ENCODE results near the gene RNU5D-1.
"Not testable (repeated sequence)": the region's sequence is repeated elsewhere in the genome, so short reads cannot be mapped to it uniquely, and the experiment has no call there.

The RNU5D-1 gene

GRCh38 chr1:44719318-44719717 lies 11.7 kb downstream of the RNU5D-1 start:
- H3K36me3 Mint-ChIP-seq (ENCODE audit: low read depth) = peaks cover 1% of the 10 kb centered on the region
- peak overlapping the region; percentile 14 for H3K27ac Mint-ChIP-seq
- no peak overlapping the region for H3K4me3 Mint-ChIP-seq
- H3K27me3 Mint-ChIP-seq (ENCODE audit: low read depth) = no peaks in the 10 kb centered on the region
- H3K4me1 Mint-ChIP-seq (ENCODE audit: low read depth) = peaks cover 65% of the 10 kb centered on the region
- no peaks in the 10 kb centered on the region for H3K9me3 Mint-ChIP-seq

DNA sequence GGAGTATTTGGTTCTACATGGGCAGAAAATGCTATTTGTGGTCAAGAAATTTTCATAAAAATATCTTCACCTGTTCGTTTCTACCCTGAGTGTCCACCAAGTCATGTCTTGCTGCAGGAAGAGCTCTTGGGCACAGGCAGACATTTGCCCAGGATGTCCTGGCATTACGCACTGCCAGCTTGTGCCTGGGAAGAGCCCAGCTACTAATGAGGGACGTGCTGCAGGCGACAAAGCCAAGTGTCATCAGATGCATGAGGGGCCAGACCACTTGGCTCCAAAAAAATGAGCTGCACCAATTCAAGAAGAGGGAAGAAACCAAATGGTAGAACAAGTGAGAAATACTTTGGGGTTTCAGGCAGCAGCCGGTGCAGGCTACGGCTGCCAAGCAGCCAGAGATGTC lies 12.9 kb downstream of the RNU5D-1 start:
- H3K4me3 Mint-ChIP-seq = no peak overlapping the region
- H3K4me1 Mint-ChIP-seq (ENCODE audit: low read depth) = peaks cover 56% of the 10 kb centered on the region
- no peaks in the 10 kb centered on the region for H3K9me3 Mint-ChIP-seq
- no peak overlapping the region for H3K27ac Mint-ChIP-seq
- peaks cover 1% of the 10 kb centered on the region for H3K36me3 Mint-ChIP-seq (ENCODE audit: low read depth)
- no peaks in the 10 kb centered on the region for H3K27me3 Mint-ChIP-seq (ENCODE audit: low read depth)

- H3K27me3 Mint-ChIP-seq (ENCODE audit: low read depth) = no peaks in the 10 kb centered on the region
- no peak overlapping the region for H3K4me3 Mint-ChIP-seq
- no peaks in the 10 kb centered on the region for H3K9me3 Mint-ChIP-seq
- peaks cover 54% of the 10 kb centered on the region for H3K4me1 Mint-ChIP-seq (ENCODE audit: low read depth)
- no peaks in the 10 kb centered on the region for H3K36me3 Mint-ChIP-seq (ENCODE audit: low read depth)
- no peak overlapping the region for H3K27ac Mint-ChIP-seq
Measured at GRCh38 chr1:44717653-44718052, 13.3 kb downstream of the RNU5D-1 start.

DNA sequence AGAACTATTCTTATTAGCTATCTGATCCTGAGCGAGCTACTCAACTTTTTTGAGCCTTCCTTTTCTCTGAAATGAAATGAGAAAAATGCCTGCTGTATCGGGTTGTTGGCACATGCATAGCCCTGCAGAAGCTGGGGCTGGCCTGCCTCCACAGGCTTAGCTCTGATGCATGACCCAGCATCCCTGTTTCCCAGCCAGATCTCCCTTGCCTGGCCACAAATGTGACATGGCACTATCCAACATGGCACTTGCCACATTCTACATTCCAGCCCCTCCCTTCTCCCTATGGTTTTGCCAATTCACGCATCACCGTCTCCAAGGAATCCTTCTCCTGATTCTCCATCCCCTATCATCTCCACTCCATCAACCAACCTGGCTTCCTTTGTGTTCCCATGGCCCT lies 13.8 kb downstream of the RNU5D-1 start:
- Mint-ChIP-seq H3K36me3 (ENCODE audit: low read depth) (no peaks in the 10 kb centered on the region), H3K27ac (no peak overlapping the region), H3K4me3 (no peak overlapping the region), H3K27me3 (ENCODE audit: low read depth) (no peaks in the 10 kb centered on the region), H3K9me3 (no peaks in the 10 kb centered on the region), H3K4me1 (ENCODE audit: low read depth) (peaks cover 54% of the 10 kb centered on the region)

DNA sequence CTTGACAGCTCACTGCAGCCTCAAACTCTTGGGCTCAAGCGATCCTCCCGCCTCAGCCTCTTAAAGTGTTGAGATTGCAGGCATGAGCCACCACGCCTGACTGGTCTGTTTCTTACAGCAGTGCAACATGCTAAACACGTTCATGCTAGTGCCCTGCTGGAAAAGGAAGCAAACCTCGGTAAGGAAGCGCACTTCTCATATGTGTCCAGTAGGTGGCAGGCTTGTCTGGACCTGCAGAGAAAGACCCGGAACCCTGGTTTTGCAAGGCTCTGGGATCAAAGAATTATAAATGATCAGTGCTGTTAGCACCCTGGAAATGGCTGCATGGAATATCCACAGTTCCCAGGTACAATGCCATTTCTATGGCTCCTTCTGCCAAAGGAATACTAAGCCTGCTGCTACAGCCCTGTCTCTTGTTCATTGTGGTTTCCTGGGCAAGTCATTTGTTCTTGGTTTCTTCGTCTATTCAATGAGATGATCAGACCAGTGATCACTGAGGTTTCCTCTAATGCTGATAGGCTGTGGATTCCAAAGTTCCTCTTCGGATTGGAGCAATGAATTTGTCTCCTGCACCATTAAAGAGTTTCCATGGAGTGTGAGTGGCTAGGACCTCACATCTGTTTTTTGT lies 15.9 kb downstream of the RNU5D-1 start:
- Mint-ChIP-seq H3K9me3 (no peaks in the 10 kb centered on the region), H3K36me3 (ENCODE audit: low read depth) (no peaks in the 10 kb centered on the region), H3K4me1 (ENCODE audit: low read depth) (peaks cover 37% of the 10 kb centered on the region)

DNA sequence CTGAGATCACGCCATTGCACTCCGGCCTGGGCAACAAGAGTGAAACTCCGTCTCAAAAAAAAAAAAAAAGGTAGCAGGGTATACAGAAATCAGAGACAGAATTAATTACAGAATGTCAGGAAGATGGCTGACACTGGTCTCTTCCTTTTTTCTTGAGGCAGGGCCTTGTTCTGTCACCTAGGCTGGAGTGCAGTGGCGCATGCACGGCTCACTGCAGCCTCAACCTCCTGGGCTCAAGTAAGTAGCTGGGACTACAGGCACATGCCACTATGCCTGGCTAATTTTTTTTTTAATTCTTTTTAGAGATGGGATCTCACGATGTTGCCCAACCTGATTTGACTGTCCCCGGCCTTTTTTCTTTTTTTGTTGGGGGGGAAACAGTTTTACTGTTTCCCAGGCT lies 16.4 kb downstream of the RNU5D-1 start:
- Mint-ChIP-seq H3K9me3 (no peaks in the 10 kb centered on the region), H3K4me1 (ENCODE audit: low read depth) (peaks cover 35% of the 10 kb centered on the region), H3K27ac (peak overlapping the region; percentile 62), H3K27me3 (ENCODE audit: low read depth) (peaks cover 8% of the 10 kb centered on the region), H3K4me3 (no peak overlapping the region), H3K36me3 (ENCODE audit: low read depth) (no peaks in the 10 kb centered on the region)

More for the DNA sequence above, 15.9 kb downstream of the RNU5D-1 start:
- Mint-ChIP-seq H3K27me3 (ENCODE audit: low read depth) (peaks cover 8% of the 10 kb centered on the region), H3K4me3 (peak overlapping the region; percentile 2), H3K27ac (peak overlapping the region; percentile 62)

DNA sequence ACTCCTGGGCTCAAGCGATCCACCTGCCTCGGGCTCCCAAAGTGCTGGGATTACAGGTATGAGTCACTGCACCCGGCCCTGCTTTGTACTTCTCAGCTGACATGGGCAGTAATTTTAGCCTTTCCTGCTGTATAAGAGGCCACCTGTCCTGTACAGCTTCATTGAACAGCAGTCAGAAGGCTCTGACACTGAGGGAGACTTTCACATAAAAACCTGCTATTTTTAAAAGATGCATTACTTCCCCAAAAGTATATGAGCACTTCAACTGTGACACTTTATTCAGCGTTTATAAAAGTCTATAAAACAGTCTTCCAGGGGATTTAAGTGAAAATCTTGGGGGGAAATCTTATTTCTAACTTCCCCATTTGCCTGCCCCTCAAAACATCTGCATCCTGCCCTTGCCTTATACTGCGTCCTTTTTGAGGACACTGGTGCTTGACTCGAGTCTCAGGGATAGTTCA lies 17.6 kb downstream of the RNU5D-1 start:
- no peak overlapping the region for H3K4me3 Mint-ChIP-seq
- H3K27me3 Mint-ChIP-seq (ENCODE audit: low read depth) = peaks cover 8% of the 10 kb centered on the region
- H3K27ac Mint-ChIP-seq = no peak overlapping the region
- H3K36me3 Mint-ChIP-seq (ENCODE audit: low read depth) = no peaks in the 10 kb centered on the region
- H3K4me1 Mint-ChIP-seq (ENCODE audit: low read depth) = peaks cover 27% of the 10 kb centered on the region
- H3K9me3 Mint-ChIP-seq = no peaks in the 10 kb centered on the region

DNA sequence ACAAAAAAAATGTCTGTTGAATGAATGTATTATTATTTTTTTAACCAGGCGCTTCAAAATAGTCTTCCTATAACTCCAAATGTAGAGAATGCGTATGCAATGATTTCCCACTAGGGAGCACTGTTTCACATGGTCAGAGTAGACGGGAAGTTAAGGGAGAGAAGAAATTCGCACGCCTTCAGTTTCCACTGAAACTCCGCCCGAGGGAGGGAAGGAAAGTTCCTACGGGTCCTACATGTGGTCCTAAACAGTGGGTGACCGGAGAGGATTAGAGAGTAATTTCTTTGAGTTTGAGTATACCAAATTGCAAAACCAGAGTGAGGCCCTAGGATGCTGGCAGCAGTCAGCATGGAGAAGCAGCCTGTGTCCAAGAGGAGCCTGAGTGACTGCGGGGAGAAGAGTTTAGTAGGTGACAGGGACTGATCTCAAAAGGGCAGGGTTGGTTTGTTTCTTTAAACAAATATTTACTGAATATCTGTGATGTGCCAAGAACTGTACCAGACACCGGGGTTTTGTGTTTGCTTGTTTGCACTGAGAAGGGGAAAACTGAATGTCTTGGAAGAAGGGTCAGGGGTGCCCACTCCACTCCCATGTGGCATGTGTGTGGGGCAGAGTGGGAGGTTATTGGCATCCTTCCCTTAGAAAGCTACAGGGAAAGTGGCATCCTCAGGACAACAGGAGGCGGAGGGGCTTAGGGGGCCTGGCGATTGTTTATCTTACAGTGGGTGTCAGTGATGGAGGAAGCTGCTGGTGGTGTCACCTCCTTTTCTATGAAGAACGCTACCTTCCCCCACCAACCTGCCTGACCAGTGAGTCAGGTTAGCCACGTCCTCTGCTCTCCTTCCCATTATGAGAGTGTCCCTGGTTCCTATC lies 22.8 kb downstream of the RNU5D-1 start:
- Mint-ChIP-seq H3K4me1 (ENCODE audit: low read depth) (peaks cover 5% of the 10 kb centered on the region), H3K27ac (peak overlapping the region; percentile 2), H3K9me3 (no peaks in the 10 kb centered on the region), H3K36me3 (ENCODE audit: low read depth) (no peaks in the 10 kb centered on the region), H3K27me3 (ENCODE audit: low read depth) (peaks cover 14% of the 10 kb centered on the region), H3K4me3 (peak overlapping the region; percentile 42)

DNA sequence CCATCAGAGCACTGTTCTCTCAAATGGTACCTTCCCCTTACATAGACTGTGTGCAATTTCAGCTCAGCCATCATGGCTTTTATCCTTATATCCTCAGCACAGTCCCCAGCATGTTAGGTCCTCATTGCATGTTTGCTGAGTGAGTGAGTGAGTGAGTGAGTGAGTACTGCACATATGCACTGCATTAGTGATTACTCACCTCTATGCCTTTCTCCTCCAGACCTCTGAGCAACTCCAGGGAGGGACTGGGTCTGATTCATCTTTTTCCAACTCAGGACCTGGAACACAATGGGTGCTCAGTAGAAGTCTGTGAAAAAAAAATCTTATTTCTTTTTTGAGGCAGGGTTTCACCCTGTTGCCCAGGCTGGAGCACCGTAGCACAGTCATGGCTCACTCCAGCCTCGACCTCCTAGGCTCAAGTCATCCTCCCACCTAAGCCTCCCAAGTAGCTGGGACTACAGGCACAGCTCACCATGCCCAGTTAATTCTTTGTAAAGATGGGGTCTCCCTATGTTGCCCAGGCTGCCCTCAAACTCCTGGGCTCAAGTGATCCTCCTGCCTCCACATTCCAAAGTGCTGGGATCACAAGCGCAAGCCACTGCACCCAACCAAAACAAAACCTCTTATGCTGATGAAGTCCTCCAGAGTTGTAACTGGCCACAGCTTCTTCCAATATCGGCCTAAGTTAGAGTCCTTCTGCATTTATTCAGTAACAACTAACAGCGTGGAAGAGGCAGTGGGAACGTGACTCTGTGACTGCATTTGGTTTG lies 23.7 kb downstream of the RNU5D-1 start:
- Mint-ChIP-seq H3K27me3 (ENCODE audit: low read depth) (peaks cover 14% of the 10 kb centered on the region), H3K27ac (no peak overlapping the region), H3K4me1 (ENCODE audit: low read depth) (peaks cover 5% of the 10 kb centered on the region), H3K36me3 (ENCODE audit: low read depth) (no peaks in the 10 kb centered on the region), H3K4me3 (no peak overlapping the region), H3K9me3 (no peaks in the 10 kb centered on the region)

- H3K27ac Mint-ChIP-seq = no peak overlapping the region
- peaks cover 5% of the 10 kb centered on the region for H3K4me1 Mint-ChIP-seq (ENCODE audit: low read depth)
- no peaks in the 10 kb centered on the region for H3K9me3 Mint-ChIP-seq
- H3K27me3 Mint-ChIP-seq (ENCODE audit: low read depth) = peaks cover 6% of the 10 kb centered on the region
- H3K4me3 Mint-ChIP-seq = no peak overlapping the region
- H3K36me3 Mint-ChIP-seq (ENCODE audit: low read depth) = no peaks in the 10 kb centered on the region
Measured at GRCh38 chr1:44705938-44706337, 25.0 kb downstream of the RNU5D-1 start.

- H3K36me3 Mint-ChIP-seq (ENCODE audit: low read depth) = no peaks in the 10 kb centered on the region
Measured at GRCh38 chr1:44705470-44705869, 25.5 kb downstream of the RNU5D-1 start.

GRCh38 chr1:44701141-44701573 lies 29.8 kb downstream of the RNU5D-1 start:
- Mint-ChIP-seq H3K4me3 (no peak overlapping the region), H3K4me1 (ENCODE audit: low read depth) (peaks cover 10% of the 10 kb centered on the region), H3K36me3 (ENCODE audit: low read depth) (no peaks in the 10 kb centered on the region), H3K27me3 (ENCODE audit: low read depth) (no peaks in the 10 kb centered on the region), H3K9me3 (no peaks in the 10 kb centered on the region), H3K27ac (no peak overlapping the region)

More at GRCh38 chr1:44705470-44705869, 25.5 kb downstream of the RNU5D-1 start:
- no peaks in the 10 kb centered on the region for H3K9me3 Mint-ChIP-seq
- peaks cover 5% of the 10 kb centered on the region for H3K4me1 Mint-ChIP-seq (ENCODE audit: low read depth)
- H3K27me3 Mint-ChIP-seq (ENCODE audit: low read depth) = peaks cover 6% of the 10 kb centered on the region
- H3K27ac Mint-ChIP-seq = no peak overlapping the region
- H3K4me3 Mint-ChIP-seq = no peak overlapping the region

GRCh38 chr1:44700573-44700972 lies 30.4 kb downstream of the RNU5D-1 start:
- Mint-ChIP-seq H3K4me3 (no peak overlapping the region), H3K27ac (no peak overlapping the region), H3K36me3 (ENCODE audit: low read depth) (no peaks in the 10 kb centered on the region), H3K27me3 (ENCODE audit: low read depth) (no peaks in the 10 kb centered on the region), H3K9me3 (no peaks in the 10 kb centered on the region), H3K4me1 (ENCODE audit: low read depth) (peaks cover 12% of the 10 kb centered on the region)

DNA sequence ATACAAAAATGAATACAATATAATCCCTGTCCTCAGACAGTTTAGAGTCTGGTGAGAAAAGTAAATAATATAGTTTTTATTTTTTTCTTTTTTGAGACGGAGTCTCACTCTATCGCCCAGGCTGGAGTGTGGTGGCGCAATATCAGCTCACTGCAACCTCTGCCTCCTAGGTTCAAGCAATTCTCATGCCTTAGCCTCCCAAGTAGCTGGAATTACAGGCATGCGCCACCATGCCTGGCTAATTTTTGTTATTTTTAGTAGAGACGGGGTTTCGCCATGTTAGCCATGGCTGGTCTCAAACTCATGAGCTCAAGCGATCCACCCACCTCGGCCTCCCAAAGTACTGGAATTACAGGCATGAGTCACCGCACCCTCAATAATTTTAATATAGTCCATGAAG lies 31.6 kb downstream of the RNU5D-1 start:
- not testable (repeated sequence) for H3K9me3 Mint-ChIP-seq; H3K27ac Mint-ChIP-seq; H3K4me3 Mint-ChIP-seq; H3K27me3 Mint-ChIP-seq (ENCODE audit: low read depth); H3K36me3 Mint-ChIP-seq (ENCODE audit: low read depth)
- H3K4me1 Mint-ChIP-seq (ENCODE audit: low read depth) = peaks cover 12% of the 10 kb centered on the region
